Ishikawa (cell line): ENCODE results near the gene PLA2G6.

Experiments used
- CEBPB ChIP-seq: IDR thresholded peaks from 2 replicates; pipeline ENCODE4 v1.6.1; 2012
- CREB1 ChIP-seq: IDR thresholded peaks from 2 replicates; pipeline ENCODE4 v1.6.1; 2012; ENCODE audit warnings: low read depth
- EGR1 ChIP-seq: IDR thresholded peaks from 2 replicates; pipeline ENCODE4 v1.6.1; 2012
- EP300 ChIP-seq: IDR thresholded peaks from 2 replicates; pipeline ENCODE4 v1.6.1; 2012; ENCODE audit warnings: borderline replicate concordance
- FOXM1 ChIP-seq: IDR thresholded peaks from 2 replicates; pipeline ENCODE4 v1.6.1; 2012; ENCODE audit warnings: low read depth, borderline replicate concordance
- MAX ChIP-seq: IDR thresholded peaks from 2 replicates; pipeline ENCODE4 v1.6.1; 2012
- NFIC ChIP-seq: IDR thresholded peaks from 2 replicates; pipeline ENCODE4 v1.6.1; 2012
- RAD21 ChIP-seq: IDR thresholded peaks from 2 replicates; pipeline ENCODE4 v1.6.1; 2012; ENCODE audit warnings: low read depth
- REST ChIP-seq: IDR thresholded peaks from 2 replicates; pipeline ENCODE4 v1.6.1; 2012; ENCODE audit warnings: low read depth, mild to moderate bottlenecking
- TAF1 ChIP-seq: IDR thresholded peaks from 2 replicates; pipeline ENCODE4 v1.6.1; 2012; ENCODE audit warnings: low read depth, mild to moderate bottlenecking
- TCF12 ChIP-seq: IDR thresholded peaks from 2 replicates; pipeline ENCODE4 v1.6.1; 2012; ENCODE audit warnings: low read depth
- TEAD4 ChIP-seq: IDR thresholded peaks from 2 replicates; pipeline ENCODE4 v1.6.1; 2012
- USF1 ChIP-seq: IDR thresholded peaks from 2 replicates; pipeline ENCODE4 v1.6.1; 2012
- YY1 ChIP-seq: IDR thresholded peaks from 2 replicates; pipeline ENCODE4 v1.6.1; 2012; ENCODE audit warnings: low read depth
- ZBTB7A ChIP-seq: IDR thresholded peaks from 2 replicates; pipeline ENCODE4 v1.6.1; 2012; ENCODE audit warnings: low read depth

PLA2G6 gene

GRCh38 chr22:38088629-38089473, 92.8 kb downstream of the PLA2G6 start:
- TF ChIP-seq EP300 (no peak), MAX (no peak), EGR1 (no peak), CEBPB (no peak), RAD21 (no peak), YY1 (no peak), ZBTB7A (no peak), TEAD4 (no peak)

GRCh38 chr22:38087855-38088254, 93.8 kb downstream of the PLA2G6 start:
- TF ChIP-seq RAD21, result no peak
- no peak for TF ChIP-seq TEAD4
- TF ChIP-seq EGR1, result no peak
- no peak for TF ChIP-seq TCF12
- no peak for TF ChIP-seq TAF1
- TF ChIP-seq USF1, result no peak
- TF ChIP-seq FOXM1, result no peak
- TF ChIP-seq EP300, result no peak
- TF ChIP-seq MAX, result no peak

GRCh38 chr22:38086942-38087341, 94.7 kb downstream of the PLA2G6 start:
- TF ChIP-seq TEAD4 (no peak), NFIC (no peak), CEBPB (no peak), FOXM1 (no peak), ZBTB7A (no peak), TCF12 (no peak)

- no peak for TF ChIP-seq YY1
- TF ChIP-seq EGR1, result no peak
- TF ChIP-seq RAD21, result no peak
- no peak for TF ChIP-seq FOXM1
- no peak for TF ChIP-seq REST
- TF ChIP-seq TAF1, result no peak
- TF ChIP-seq TEAD4, result no peak
- no peak for TF ChIP-seq NFIC
- no peak for TF ChIP-seq EP300
- TF ChIP-seq MAX, result no peak
- no peak for TF ChIP-seq USF1
These were observed 95.4 kb downstream of the PLA2G6 start for GRCh38 chr22:38086001-38086845.

- no peak for TF ChIP-seq EP300
- no peak for TF ChIP-seq TEAD4
- no peak for TF ChIP-seq TAF1
- no peak for TF ChIP-seq YY1
- no peak for TF ChIP-seq RAD21
- TF ChIP-seq MAX, result no peak
- no peak for TF ChIP-seq FOXM1
- TF ChIP-seq CREB1, result no peak
- no peak for TF ChIP-seq EGR1
- no peak for TF ChIP-seq CEBPB
- TF ChIP-seq ZBTB7A, result no peak
- TF ChIP-seq REST, result no peak
- TF ChIP-seq USF1, result no peak
- TF ChIP-seq NFIC, result no peak
- TF ChIP-seq TCF12, result no peak
These were observed 96.1 kb downstream of the PLA2G6 start for GRCh38 chr22:38085501-38085900.
